Measurements from ENCODE around the gene KCNQ1. TPM values are rescaled to one million over a fixed set of nuclear protein-coding genes. Genes with fewer than 3 reads are reported as not detected.

KCNQ1 gene
- total and polyA plus RNA-seq, 2 donors (not counting 3 experiments of a cell fraction or from before 2014, with no cell fraction given): 0.07 to 0.09 TPM

- H3K36me3 ChIP-seq (ENCODE audit: control insufficient read depth in 2 of 2, extremely low read depth in 1 of 2, insufficient read depth in 2 of 2, low read length in 2 of 2): no peaks in the 10 kb centered on the region
- CTCF ChIA-PET: no interaction called here
- no peak overlapping the region for H3K9ac ChIP-seq (replicated peaks; ENCODE audit: extremely low read depth, insufficient read depth, low read length)
- no peak overlapping the region for H3K27ac ChIP-seq (ENCODE audit: insufficient read depth, low read depth, low read length)
- no TSS peak for BruUV-seq (replicated peaks)
- no peak for TF ChIP-seq EZH2 (IDR thresholded peaks at IDR 0.05; ENCODE audit: borderline replicate concordance, low read depth, low read length, severe bottlenecking)
- no peak for TF ChIP-seq JUN (IDR thresholded peaks at IDR 0.05; ENCODE audit: borderline replicate concordance, insufficient read depth, insufficient read length, low read depth)
- no peak for TF ChIP-seq POLR2A (IDR thresholded peaks at IDR 0.05; ENCODE audit: low read depth, low read length)
- TF ChIP-seq, protein P1, sequence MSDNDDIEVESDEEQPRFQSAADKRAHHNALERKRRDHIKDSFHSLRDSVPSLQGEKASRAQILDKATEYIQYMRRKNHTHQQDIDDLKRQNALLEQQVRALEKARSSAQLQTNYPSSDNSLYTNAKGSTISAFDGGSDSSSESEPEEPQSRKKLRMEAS (IDR thresholded peaks at IDR 0.05; ENCODE audit: insufficient read depth, insufficient read length): no peak
- no peak for TF ChIP-seq MYC (IDR thresholded peaks at IDR 0.05; ENCODE audit: low read depth, low read length)
- TF ChIP-seq GATA2 (IDR thresholded peaks at IDR 0.05; ENCODE audit: insufficient read depth, insufficient read length, low read depth, low read length): no peak
- TF ChIP-seq POLR2AphosphoS5 (IDR thresholded peaks at IDR 0.05; ENCODE audit: insufficient read depth, low read depth, low read length): no peak
- no peak for TF ChIP-seq CTCF (IDR thresholded peaks at IDR 0.05; ENCODE audit: extremely low read depth in 1 of 2, insufficient read depth in 1 of 2, low read depth in 1 of 2, low read length in 2 of 2)
- no peak for TF ChIP-seq FOS (IDR thresholded peaks at IDR 0.05; ENCODE audit: borderline replicate concordance, insufficient read depth, low read length)
- H3K4me1 ChIP-seq (ENCODE audit: control insufficient read depth, extremely low read depth, insufficient read depth, low read length): no peaks in the 10 kb centered on the region
- H3K9me1 ChIP-seq (replicated peaks; ENCODE audit: control insufficient read depth, extremely low read depth, insufficient read depth, low read length): no peaks in the 10 kb centered on the region
- DNase-seq (ENCODE audit: low read depth, low spot score) (no peak), FAIRE-seq (no peak)
- no peaks in the 10 kb centered on the region for H3K9me3 ChIP-seq (replicated peaks; ENCODE audit: control insufficient read depth, insufficient read depth, low read length)
- no peak overlapping the region for H3K4me2 ChIP-seq (ENCODE audit: insufficient read depth, low read length)
- intact Hi-C loops (cut with micrococcal nuclease) (no loop called here), dilution Hi-C loops (cut with MboI; ENCODE audit: extremely low pct_ligation_motif_present, low sequenced_read_pairs) (no loop called here)
- no peaks in the 10 kb centered on the region for H3K27me3 ChIP-seq (ENCODE audit: control insufficient read depth in 2 of 2, insufficient read depth in 2 of 2, low read length in 2 of 2)
- POLR2A ChIA-PET: no interaction called here
- no peak overlapping the region for H3K4me3 ChIP-seq (replicated peaks in 1 of 3; ENCODE audit: insufficient read depth in 1 of 3, low read depth in 1 of 3, low read length in 3 of 3)
- no peak overlapping the region for H2AFZ ChIP-seq (ENCODE audit: low read depth, low read length)
- no peaks in the 10 kb centered on the region for H4K20me1 ChIP-seq (replicated peaks; ENCODE audit: control insufficient read depth, extremely low read depth, insufficient read depth, low read length)
- peaks cover 3% of the 10 kb centered on the region for H3K79me2 ChIP-seq (ENCODE audit: control insufficient read depth, insufficient read depth, low read length)
Measured at GRCh38 chr11:2673250-2673610, 228.4 kb downstream of the KCNQ1 start.
